Liver (tissue), 9 donors: ENCODE data around the gene HSF2BP. TPM values are rescaled to one million over a fixed set of nuclear protein-coding genes. Genes with fewer than 3 reads are reported as not detected.
"Not testable (repeated sequence)": the region's sequence is repeated elsewhere in the genome, so short reads cannot be mapped to it uniquely, and the experiment has no call there.

Experiments
- DNase-seq: peaks from one replicate; pipeline ENCODE4 v3.0.0-alpha.2; 2017; ENCODE audit warnings: low spot score
- H3K27ac ChIP-seq, 2 donors: one replicate each; pipeline ENCODE4 v1.7.0; 2013; ENCODE audit warnings: inconsistent platforms in 2 of 2, low read length in 2 of 2, control low read depth in 1 of 2, low read depth in 1 of 2, mild to moderate bottlenecking in 1 of 2
- H3K27me3 ChIP-seq, 4 donors: one replicate each; pipeline versions ENCODE4 v1.6.1 to v1.7.0; 2013; ENCODE audit warnings: low read length in 3 of 4, inconsistent platforms in 1 of 4, mild to moderate bottlenecking in 1 of 4, moderate library complexity in 1 of 4; ENCODE audit not compliant: control insufficient read depth in 4 of 4, insufficient read depth in 4 of 4
- H3K36me3 ChIP-seq, 4 donors: one replicate each; pipeline versions ENCODE4 v1.6.1 to v1.7.0; 2013; ENCODE audit warnings: low read length in 3 of 4, mild to moderate bottlenecking in 3 of 4, low read depth in 1 of 4, moderate library complexity in 1 of 4; ENCODE audit not compliant: control insufficient read depth in 4 of 4, insufficient read depth in 3 of 4
- H3K4me1 ChIP-seq, 4 donors: one replicate each; pipeline versions ENCODE4 v1.6.1 to v1.7.0; 2013; ENCODE audit warnings: low read length in 3 of 4, mild to moderate bottlenecking in 3 of 4, moderate library complexity in 1 of 4; ENCODE audit not compliant: control insufficient read depth in 4 of 4, insufficient read depth in 4 of 4
- H3K4me3 ChIP-seq, 3 donors: one replicate each; pipeline versions ENCODE4 v1.6.1 to v1.7.0; 2013; ENCODE audit warnings: low read length in 3 of 3, control low read depth in 1 of 3, low read depth in 1 of 3, mild to moderate bottlenecking in 1 of 3
- H3K9ac ChIP-seq, 2 donors: one replicate each; pipeline ENCODE4 v1.7.0; 2013; ENCODE audit warnings: low read length in 2 of 2, mild to moderate bottlenecking in 2 of 2, moderate library complexity in 2 of 2, control low read depth in 1 of 2, low read depth in 1 of 2
- H3K9me3 ChIP-seq, 4 donors: one replicate each; pipeline versions ENCODE4 v1.6.1 to v1.7.0; 2013; ENCODE audit warnings: low read length in 3 of 4; ENCODE audit not compliant: control insufficient read depth in 4 of 4
- EGR1 ChIP-seq, 2 donors: IDR thresholded peaks; 2 replicates each; pipeline ENCODE4 v1.6.1; 2016 to 2018; ENCODE audit warnings: antibody characterized with exemption in 2 of 2, low read depth in 2 of 2
- FOXA2 ChIP-seq: IDR thresholded peaks from 2 replicates; pipeline ENCODE4 v1.6.1; 2016; ENCODE audit warnings: antibody characterized with exemption
- GABPA ChIP-seq, 2 donors: IDR thresholded peaks in 1 of 2; conservative IDR thresholded peaks in 1 of 2; 2 replicates each; pipeline ENCODE4 v1.6.1; 2016; ENCODE audit warnings: antibody characterized with exemption in 2 of 2, mild to moderate bottlenecking in 1 of 2, moderate library complexity in 1 of 2
- HNF4A ChIP-seq, 2 donors: conservative IDR thresholded peaks; 2 replicates each; pipeline ENCODE4 v1.6.1; 2016; ENCODE audit warnings: antibody characterized with exemption in 2 of 2, mild to moderate bottlenecking in 2 of 2
- HNF4G ChIP-seq: IDR thresholded peaks from 2 replicates; pipeline ENCODE4 v1.6.1; 2016; ENCODE audit warnings: antibody characterized with exemption
- NR2F2 ChIP-seq: IDR thresholded peaks from 2 replicates; pipeline ENCODE4 v1.6.1; 2016; ENCODE audit warnings: antibody characterized with exemption
- RAD21 ChIP-seq, 2 donors: IDR thresholded peaks; 2 replicates each; pipeline ENCODE4 v1.6.1; 2016; ENCODE audit warnings: antibody characterized with exemption in 2 of 2, mild to moderate bottlenecking in 2 of 2
- TAF1 ChIP-seq: conservative IDR thresholded peaks from 2 replicates; pipeline ENCODE4 v1.6.1; 2016; ENCODE audit warnings: antibody characterized with exemption, mild to moderate bottlenecking
- YY1 ChIP-seq: IDR thresholded peaks from 2 replicates; pipeline ENCODE4 v1.6.1; 2016; ENCODE audit warnings: antibody characterized with exemption, mild to moderate bottlenecking
- WGBS: extraction: QIAGEN DNeasy Blood & Tissue Kit; methylation state at CpG from one replicate; pipeline ENCODE4 v1.1.7; 2013; 5-methylcytosine and 5-hydroxymethylcytosine counted together
- polyA plus RNA-seq, 2 donors: library from polyadenylated mRNA; stranded (reverse) in 1 of 2; unstranded in 1 of 2; fragments of 200-250 nt in 1 of 2; fragments of >200 nt in 1 of 2; fragmentation: Nextera tagmentation in 1 of 2; extraction: Ambion mirVana in 1 of 2; gene quantifications; one replicate each; pipeline versions ENCODE4 v1.2.1 to v1.2.3, GENCODE V29; 2013 to 2015
- total RNA-seq, 2 donors: library from RNA; depleted of rRNA; stranded (reverse); fragments of >200 nt; gene quantifications; one replicate each; pipeline ENCODE4 v1.2.3, GENCODE V29; 2014
- TF ChIP-seq, protein P1 (sequence below): fragments of 150-350 bp; IDR thresholded peaks from 2 replicates; pipeline ENCODE4 v1.5.1; 2017; ENCODE audit warnings: improper control_type of control experiment, low read depth, low read length; ENCODE audit not compliant: missing input control
- TF ChIP-seq, protein P2 (sequence below): IDR thresholded peaks from 2 replicates; pipeline ENCODE4 v1.6.1; 2016; ENCODE audit warnings: antibody characterized with exemption
- TF ChIP-seq, protein P3 (sequence below): IDR thresholded peaks from 2 replicates; pipeline ENCODE4 v1.6.1; 2016; ENCODE audit warnings: antibody characterized with exemption
- TF ChIP-seq, protein P4 (sequence below): IDR thresholded peaks from 2 replicates; pipeline ENCODE4 v1.6.1; 2016; ENCODE audit warnings: antibody characterized with exemption
- donor health status: healthy.
- donor health status: healthy.
- donor health status: healthy.
- donor health status: healthy.
- donor health status: healthy.

Gene HSF2BP
- total and polyA plus RNA-seq, 4 donors, result 0.14 to 0.33 (median 0.16) TPM; not detected in 1

GRCh38 chr21:43684424-43684823 is 25.1 kb upstream of the HSF2BP start:
- H3K36me3 ChIP-seq, result peaks cover 14 to 60% (median 25%) of the 10 kb centered on the region in 4 donors
- 77% methylated on average over 3 of the region's 3 CpGs for WGBS
- TF ChIP-seq, protein P1, sequence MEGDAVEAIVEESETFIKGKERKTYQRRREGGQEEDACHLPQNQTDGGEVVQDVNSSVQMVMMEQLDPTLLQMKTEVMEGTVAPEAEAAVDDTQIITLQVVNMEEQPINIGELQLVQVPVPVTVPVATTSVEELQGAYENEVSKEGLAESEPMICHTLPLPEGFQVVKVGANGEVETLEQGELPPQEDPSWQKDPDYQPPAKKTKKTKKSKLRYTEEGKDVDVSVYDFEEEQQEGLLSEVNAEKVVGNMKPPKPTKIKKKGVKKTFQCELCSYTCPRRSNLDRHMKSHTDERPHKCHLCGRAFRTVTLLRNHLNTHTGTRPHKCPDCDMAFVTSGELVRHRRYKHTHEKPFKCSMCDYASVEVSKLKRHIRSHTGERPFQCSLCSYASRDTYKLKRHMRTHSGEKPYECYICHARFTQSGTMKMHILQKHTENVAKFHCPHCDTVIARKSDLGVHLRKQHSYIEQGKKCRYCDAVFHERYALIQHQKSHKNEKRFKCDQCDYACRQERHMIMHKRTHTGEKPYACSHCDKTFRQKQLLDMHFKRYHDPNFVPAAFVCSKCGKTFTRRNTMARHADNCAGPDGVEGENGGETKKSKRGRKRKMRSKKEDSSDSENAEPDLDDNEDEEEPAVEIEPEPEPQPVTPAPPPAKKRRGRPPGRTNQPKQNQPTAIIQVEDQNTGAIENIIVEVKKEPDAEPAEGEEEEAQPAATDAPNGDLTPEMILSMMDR, result no peak
- no peak for TF ChIP-seq TAF1
- TF ChIP-seq RAD21 (IDR thresholded peaks at IDR 0.05), result no peak
- TF ChIP-seq, protein P2, sequence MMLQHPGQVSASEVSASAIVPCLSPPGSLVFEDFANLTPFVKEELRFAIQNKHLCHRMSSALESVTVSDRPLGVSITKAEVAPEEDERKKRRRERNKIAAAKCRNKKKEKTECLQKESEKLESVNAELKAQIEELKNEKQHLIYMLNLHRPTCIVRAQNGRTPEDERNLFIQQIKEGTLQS, result no peak
- TF ChIP-seq, protein P3, sequence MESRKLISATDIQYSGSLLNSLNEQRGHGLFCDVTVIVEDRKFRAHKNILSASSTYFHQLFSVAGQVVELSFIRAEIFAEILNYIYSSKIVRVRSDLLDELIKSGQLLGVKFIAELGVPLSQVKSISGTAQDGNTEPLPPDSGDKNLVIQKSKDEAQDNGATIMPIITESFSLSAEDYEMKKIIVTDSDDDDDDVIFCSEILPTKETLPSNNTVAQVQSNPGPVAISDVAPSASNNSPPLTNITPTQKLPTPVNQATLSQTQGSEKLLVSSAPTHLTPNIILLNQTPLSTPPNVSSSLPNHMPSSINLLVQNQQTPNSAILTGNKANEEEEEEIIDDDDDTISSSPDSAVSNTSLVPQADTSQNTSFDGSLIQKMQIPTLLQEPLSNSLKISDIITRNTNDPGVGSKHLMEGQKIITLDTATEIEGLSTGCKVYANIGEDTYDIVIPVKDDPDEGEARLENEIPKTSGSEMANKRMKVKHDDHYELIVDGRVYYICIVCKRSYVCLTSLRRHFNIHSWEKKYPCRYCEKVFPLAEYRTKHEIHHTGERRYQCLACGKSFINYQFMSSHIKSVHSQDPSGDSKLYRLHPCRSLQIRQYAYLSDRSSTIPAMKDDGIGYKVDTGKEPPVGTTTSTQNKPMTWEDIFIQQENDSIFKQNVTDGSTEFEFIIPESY, result no peak
- TF ChIP-seq, protein P4, sequence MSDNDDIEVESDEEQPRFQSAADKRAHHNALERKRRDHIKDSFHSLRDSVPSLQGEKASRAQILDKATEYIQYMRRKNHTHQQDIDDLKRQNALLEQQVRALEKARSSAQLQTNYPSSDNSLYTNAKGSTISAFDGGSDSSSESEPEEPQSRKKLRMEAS, result no peak
- TF ChIP-seq EGR1 (IDR thresholded peaks at IDR 0.05; ENCODE audit: low read depth in 2 of 2), result no peak
- TF ChIP-seq NR2F2, result no peak
- TF ChIP-seq FOXA2, result no peak
- no peak for TF ChIP-seq YY1
- TF ChIP-seq GABPA (IDR thresholded peaks at IDR 0.05 in 1 of 2, conservative IDR thresholded peaks at IDR 0.05 in 1 of 2), result no peak
- no peak for TF ChIP-seq HNF4A (conservative IDR thresholded peaks at IDR 0.05)
- H3K9me3 ChIP-seq, result no peaks in the 10 kb centered on the region
- no peak overlapping the region for H3K4me3 ChIP-seq
- no peaks in the 10 kb centered on the region for H3K4me1 ChIP-seq
- H3K27ac ChIP-seq, result no peak overlapping the region
- H3K27me3 ChIP-seq, result no peaks in the 10 kb centered on the region
- H3K9ac ChIP-seq, result no peak overlapping the region
- DNase-seq, result no peak

GRCh38 chr21:43681650-43682049 is 22.4 kb upstream of the HSF2BP start:
- H3K4me1 ChIP-seq, result no peaks in the 10 kb centered on the region
- WGBS, result 98% methylated on average over 6 of the region's 6 CpGs
- TF ChIP-seq NR2F2 (no peak), RAD21 (IDR thresholded peaks at IDR 0.05) (no peak), FOXA2 (no peak), GABPA (IDR thresholded peaks at IDR 0.05 in 1 of 2, conservative IDR thresholded peaks at IDR 0.05 in 1 of 2) (no peak), HNF4G (no peak)
- TF ChIP-seq, protein P1, result no peak

DNA sequence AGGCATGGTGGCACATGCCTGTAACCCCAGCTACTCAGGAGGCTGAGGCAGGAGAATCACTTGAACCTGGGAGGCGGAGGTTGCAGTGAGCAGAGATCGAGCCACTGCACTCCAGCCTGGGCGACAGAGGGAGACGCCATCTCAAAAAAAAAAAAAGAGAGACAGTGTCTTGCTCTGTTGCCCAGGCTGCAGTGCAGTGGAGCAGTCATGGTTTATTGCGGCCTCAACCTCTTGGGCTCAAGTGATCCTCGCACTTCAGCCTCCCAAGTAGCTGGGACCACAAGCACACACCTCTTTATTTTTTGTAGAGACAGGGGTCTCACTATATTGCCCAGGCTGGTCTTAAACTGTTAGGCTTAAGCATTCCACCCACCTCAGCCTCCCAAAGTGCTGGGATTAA is 21.1 kb upstream of the HSF2BP start:
- H3K27ac ChIP-seq, H3K4me3 ChIP-seq, H3K4me1 ChIP-seq, H3K9me3 ChIP-seq, H3K27me3 ChIP-seq, H3K9ac ChIP-seq, DNase-seq: not testable (repeated sequence)
- 97% methylated on average over 6 of the region's 6 CpGs for WGBS
- peaks cover 4 to 49% (median 21%) of the 10 kb centered on the region in 4 donors for H3K36me3 ChIP-seq

More at GRCh38 chr21:43681650-43682049, 22.4 kb upstream of the HSF2BP start:
- H3K27me3 ChIP-seq, result no peaks in the 10 kb centered on the region
- H3K9me3 ChIP-seq, result no peaks in the 10 kb centered on the region
- DNase-seq, result no peak
- H3K36me3 ChIP-seq, result peaks cover 6 to 51% (median 22%) of the 10 kb centered on the region in 4 donors
- no peak overlapping the region for H3K4me3 ChIP-seq
- H3K27ac ChIP-seq, result no peak overlapping the region
- no peak overlapping the region for H3K9ac ChIP-seq
